ENCODE data around the gene MROH7. TPM values are rescaled to one million over a fixed set of nuclear protein-coding genes. Genes with fewer than 3 reads are reported as not detected.

The MROH7 gene
- total and polyA plus RNA-seq, 4 donors = 0.07 to 2.8 (median 0.58) TPM

DNA sequence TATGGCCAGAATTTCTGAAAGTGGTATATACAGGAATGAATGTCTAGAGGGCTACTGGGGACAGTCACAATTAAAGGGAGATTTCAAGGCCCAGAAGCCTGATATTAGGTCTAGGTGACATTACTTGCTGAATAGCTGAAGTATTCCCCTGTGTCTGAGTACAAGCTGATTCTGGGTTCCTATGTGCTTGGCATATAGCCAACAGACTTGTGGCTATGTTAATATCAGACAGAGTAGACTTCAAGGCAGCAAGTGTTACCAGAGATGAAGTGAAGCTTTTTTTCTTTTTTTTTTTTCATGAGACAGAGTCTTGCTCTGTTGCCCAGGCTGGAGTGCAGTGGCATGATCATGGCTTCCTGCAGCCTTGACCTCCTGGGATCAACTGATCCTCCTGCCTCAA, 82.4 kb downstream of the MROH7 start:
- Histone ChIP-seq H3K4me3 (ENCODE audit: low read depth in 1 of 3, low read length in 3 of 3) (no peak overlapping the region), H3K4me1 (ENCODE audit: control insufficient read depth in 4 of 4, insufficient read depth in 4 of 4, low read length in 3 of 4) (peaks cover 0 to 1% (median 0%) of the 10 kb centered on the region in 4 donors), H3K9me3 (ENCODE audit: control insufficient read depth in 4 of 4, low read length in 3 of 4) (no peaks in the 10 kb centered on the region), H3K27ac (ENCODE audit: low read depth in 1 of 2, low read length in 2 of 2) (no peak overlapping the region), H3K36me3 (ENCODE audit: control insufficient read depth in 4 of 4, insufficient read depth in 3 of 4, low read depth in 1 of 4, low read length in 3 of 4) (peaks cover 7 to 72% (median 37%) of the 10 kb centered on the region in 4 donors), H3K9ac (ENCODE audit: low read depth in 1 of 2, low read length in 2 of 2) (no peak overlapping the region), H3K27me3 (ENCODE audit: control insufficient read depth in 4 of 4, insufficient read depth in 4 of 4, low read length in 3 of 4) (no peaks in the 10 kb centered on the region)
- no peak for TF ChIP-seq EGR1 (IDR thresholded peaks at IDR 0.05; ENCODE audit: low read depth in 2 of 2)
- TF ChIP-seq MAX (IDR thresholded peaks at IDR 0.05) = no peak
- TF ChIP-seq JUND (IDR thresholded peaks at IDR 0.05) = no peak
- no peak for TF ChIP-seq HNF4G (IDR thresholded peaks at IDR 0.05)
- TF ChIP-seq SP1 (IDR thresholded peaks at IDR 0.05) = no peak
- TF ChIP-seq RAD21 (IDR thresholded peaks at IDR 0.05) = no peak
- no peak for TF ChIP-seq CTCF (IDR thresholded peaks at IDR 0.05; ENCODE audit: low read depth, low read length, missing input control)
- TF ChIP-seq, protein P1, sequence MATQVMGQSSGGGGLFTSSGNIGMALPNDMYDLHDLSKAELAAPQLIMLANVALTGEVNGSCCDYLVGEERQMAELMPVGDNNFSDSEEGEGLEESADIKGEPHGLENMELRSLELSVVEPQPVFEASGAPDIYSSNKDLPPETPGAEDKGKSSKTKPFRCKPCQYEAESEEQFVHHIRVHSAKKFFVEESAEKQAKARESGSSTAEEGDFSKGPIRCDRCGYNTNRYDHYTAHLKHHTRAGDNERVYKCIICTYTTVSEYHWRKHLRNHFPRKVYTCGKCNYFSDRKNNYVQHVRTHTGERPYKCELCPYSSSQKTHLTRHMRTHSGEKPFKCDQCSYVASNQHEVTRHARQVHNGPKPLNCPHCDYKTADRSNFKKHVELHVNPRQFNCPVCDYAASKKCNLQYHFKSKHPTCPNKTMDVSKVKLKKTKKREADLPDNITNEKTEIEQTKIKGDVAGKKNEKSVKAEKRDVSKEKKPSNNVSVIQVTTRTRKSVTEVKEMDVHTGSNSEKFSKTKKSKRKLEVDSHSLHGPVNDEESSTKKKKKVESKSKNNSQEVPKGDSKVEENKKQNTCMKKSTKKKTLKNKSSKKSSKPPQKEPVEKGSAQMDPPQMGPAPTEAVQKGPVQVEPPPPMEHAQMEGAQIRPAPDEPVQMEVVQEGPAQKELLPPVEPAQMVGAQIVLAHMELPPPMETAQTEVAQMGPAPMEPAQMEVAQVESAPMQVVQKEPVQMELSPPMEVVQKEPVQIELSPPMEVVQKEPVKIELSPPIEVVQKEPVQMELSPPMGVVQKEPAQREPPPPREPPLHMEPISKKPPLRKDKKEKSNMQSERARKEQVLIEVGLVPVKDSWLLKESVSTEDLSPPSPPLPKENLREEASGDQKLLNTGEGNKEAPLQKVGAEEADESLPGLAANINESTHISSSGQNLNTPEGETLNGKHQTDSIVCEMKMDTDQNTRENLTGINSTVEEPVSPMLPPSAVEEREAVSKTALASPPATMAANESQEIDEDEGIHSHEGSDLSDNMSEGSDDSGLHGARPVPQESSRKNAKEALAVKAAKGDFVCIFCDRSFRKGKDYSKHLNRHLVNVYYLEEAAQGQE (IDR thresholded peaks at IDR 0.05) = no peak
- TF ChIP-seq HNF4A (conservative IDR thresholded peaks at IDR 0.05) = no peak
- TF ChIP-seq FOXA2 (IDR thresholded peaks at IDR 0.05) = no peak
- no peak for TF ChIP-seq NR2F2 (IDR thresholded peaks at IDR 0.05)
- TF ChIP-seq, protein P2, sequence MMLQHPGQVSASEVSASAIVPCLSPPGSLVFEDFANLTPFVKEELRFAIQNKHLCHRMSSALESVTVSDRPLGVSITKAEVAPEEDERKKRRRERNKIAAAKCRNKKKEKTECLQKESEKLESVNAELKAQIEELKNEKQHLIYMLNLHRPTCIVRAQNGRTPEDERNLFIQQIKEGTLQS (IDR thresholded peaks at IDR 0.05) = no peak
- TF ChIP-seq TAF1 (conservative IDR thresholded peaks at IDR 0.05) = no peak
- TF ChIP-seq FOXA1 (IDR thresholded peaks at IDR 0.05) = no peak
- no peak for TF ChIP-seq ZBTB33 (IDR thresholded peaks at IDR 0.05)
- no peak for TF ChIP-seq YY1 (IDR thresholded peaks at IDR 0.05)
- no peak for TF ChIP-seq GABPA (IDR thresholded peaks at IDR 0.05 in 1 of 2, conservative IDR thresholded peaks at IDR 0.05 in 1 of 2)
- TF ChIP-seq RXRA (IDR thresholded peaks at IDR 0.05) = no peak
- no peak for DNase-seq (ENCODE audit: low spot score)

All from liver (tissue), 9 donors.